Naive thymus-derived CD8-positive, alpha-beta T cell (primary cell): ENCODE measurements around the gene PRELID1. TPM values are rescaled to one million over a fixed set of nuclear protein-coding genes. Genes with fewer than 3 reads are reported as not detected.

ENCODE experiments used
- ATAC-seq, 2 donors: fragments of 150-1000 bp; cut with Tn5 transposase in 1 of 2; sonication (Bioruptor Pico), chemical (Tn5 transposase) in 1 of 2; 1 replicate in 1 of 2; 2 replicates in 1 of 2; pipeline ENCODE4 v1.10.0; 2021; ENCODE audit warnings: mild to moderate bottlenecking in 2 of 2, moderate library complexity in 2 of 2
- POLR2A ChIA-PET: fragments of 350-600 bp; sonication (Branson Sonifier 250); formaldehyde crosslinking; loops from one replicate; lab custom pipeline; 2021; ENCODE audit warnings: antibody characterized with exemption; lab: Charles Lee
- DNase-seq, 10 donors: peaks; one replicate each; pipeline versions ENCODE4 v3.0.0 to v3.0.0-alpha.2; 2020 to 2022
- H3K27ac Mint-ChIP-seq, 10 donors: one replicate each; pipeline ENCODE4 v1.8.0; 2020 to 2022; ENCODE audit warnings: mild to moderate bottlenecking in 10 of 10, mixed read lengths in 10 of 10, moderate library complexity in 4 of 10, inconsistent platforms in 1 of 10
- H3K27me3 Mint-ChIP-seq, 5 donors: one replicate each; pipeline ENCODE4 v1.8.0; 2021 to 2022; ENCODE audit warnings: mixed read lengths in 5 of 5
- H3K36me3 Mint-ChIP-seq, 3 donors: one replicate each; pipeline ENCODE4 v1.8.0; 2020 to 2022; ENCODE audit warnings: mixed read lengths in 3 of 3, mild to moderate bottlenecking in 2 of 3, inconsistent platforms in 1 of 3
- H3K4me1 Mint-ChIP-seq, 4 donors: one replicate each; pipeline ENCODE4 v1.8.0; 2021 to 2022; ENCODE audit warnings: mixed read lengths in 4 of 4
- H3K4me3 Mint-ChIP-seq, 10 donors: one replicate each; pipeline ENCODE4 v1.8.0; 2020 to 2022; ENCODE audit warnings: mild to moderate bottlenecking in 10 of 10, mixed read lengths in 10 of 10, moderate library complexity in 6 of 10, inconsistent platforms in 1 of 10
- H3K9me3 Mint-ChIP-seq, 9 donors: one replicate each; pipeline ENCODE4 v1.8.0; 2020 to 2022; ENCODE audit warnings: mixed read lengths in 9 of 9, mild to moderate bottlenecking in 3 of 9, inconsistent platforms in 1 of 9, moderate library complexity in 1 of 9
- polyA plus RNA-seq, 3 donors: library from polyadenylated mRNA; unstranded; fragments of 300-500 nt; fragmentation: Illumina TruSeq; gene quantifications; one replicate each; pipeline ENCODE4 v1.2.3, GENCODE V29; 2021
- total RNA-seq, 8 experiments: library from RNA in 2 of 8; stranded (reverse) in 2 of 8; gene quantifications; one replicate each; pipeline ENCODE4 v1.2.3 and lab custom pipeline; 2021 to 2026

PRELID1 gene
- total and polyA plus RNA-seq, 5 experiments from 2014 or later: 54.2 to 204 (median 163) TPM

- Mint-ChIP-seq H3K36me3 (peaks cover 0 to 25% (median 7%) of the 10 kb centered on the region in 3 donors), H3K9me3 (no peaks in the 10 kb centered on the region), H3K27ac (peak overlapping the region in 5 of 10 donors; percentile 46 to 60 (median 53)), H3K4me1 (peaks cover 19 to 63% (median 46%) of the 10 kb centered on the region in 4 donors), H3K27me3 (peaks cover 0 to 4% (median 0%) of the 10 kb centered on the region in 5 donors), H3K4me3 (peak overlapping the region; percentile 26 to 75 (median 51))
- DNase-seq (peak; percentile 47 to 82 (median 67)), ATAC-seq (peak; percentile 26 to 35)
- POLR2A ChIA-PET: interaction anchor here (0.5 to 3.3 kb wide), 12 partner anchors 8 to 273 kb away, joined by 3 to 10 read pairs (median 6); partner anchors contain the start of genes LMAN2 and RGS14
These were observed 6.0 kb downstream of the PRELID1 start for GRCh38 chr5:177309351-177310191.

- peaks cover 0 to 4% (median 0%) of the 10 kb centered on the region in 5 donors for H3K27me3 Mint-ChIP-seq
- H3K36me3 Mint-ChIP-seq: peaks cover 0 to 17% (median 7%) of the 10 kb centered on the region in 3 donors
- peak overlapping the region in 6 of 10 donors; percentile 73 to 91 (median 83) for H3K4me3 Mint-ChIP-seq
- H3K27ac Mint-ChIP-seq: peak overlapping the region in 2 of 10 donors; percentile 46 to 82
- no peaks in the 10 kb centered on the region for H3K9me3 Mint-ChIP-seq
- peaks cover 15 to 55% (median 39%) of the 10 kb centered on the region in 4 donors for H3K4me1 Mint-ChIP-seq
- DNase-seq (no peak), ATAC-seq (no peak)
- POLR2A ChIA-PET: interaction anchor here (1.0 to 3.3 kb wide), 8 partner anchors 13 to 162 kb away, joined by 3 to 10 read pairs (median 7); partner anchors contain the start of genes LMAN2 and RGS14
These were observed 6.7 kb downstream of the PRELID1 start for GRCh38 chr5:177310332-177310731.

GRCh38 chr5:177310757-177311391 lies 7.3 kb downstream of the PRELID1 start:
- peaks cover 0 to 4% (median 0%) of the 10 kb centered on the region in 5 donors for H3K27me3 Mint-ChIP-seq

GRCh38 chr5:177311392-177311722 lies 7.8 kb downstream of the PRELID1 start:
- POLR2A ChIA-PET: interaction anchor here (1.0 to 3.3 kb wide), 5 partner anchors 9 to 92 kb away, joined by 3 to 14 read pairs (median 7); partner anchors contain the start of genes PRELID1 and RAB24
- DNase-seq (no peak), ATAC-seq (no peak)
- Mint-ChIP-seq H3K4me3 (peak overlapping the region; percentile 62 to 86 (median 70)), H3K4me1 (peaks cover 12 to 47% (median 29%) of the 10 kb centered on the region in 4 donors), H3K36me3 (peaks cover 0 to 7% (median 5%) of the 10 kb centered on the region in 3 donors), H3K27ac (peak overlapping the region in 1 of 10 donors; percentile 82), H3K27me3 (peaks cover 0 to 4% (median 0%) of the 10 kb centered on the region in 5 donors), H3K9me3 (no peaks in the 10 kb centered on the region)

More at GRCh38 chr5:177310757-177311391, 7.3 kb downstream of the PRELID1 start:
- ATAC-seq (no peak), DNase-seq (no peak)
- POLR2A ChIA-PET: interaction anchor here (1.0 to 3.3 kb wide), 7 partner anchors 9 to 161 kb away, joined by 3 to 14 read pairs (median 7); partner anchors contain the start of genes LMAN2, PRELID1, RAB24 and RGS14
- H3K36me3 Mint-ChIP-seq: peaks cover 0 to 12% (median 5%) of the 10 kb centered on the region in 3 donors
- H3K9me3 Mint-ChIP-seq: no peaks in the 10 kb centered on the region
- H3K4me3 Mint-ChIP-seq: peak overlapping the region; percentile 62 to 91 (median 83)
- H3K27ac Mint-ChIP-seq: peak overlapping the region in 7 of 10 donors; percentile 40 to 83 (median 56)
- peaks cover 13 to 50% (median 33%) of the 10 kb centered on the region in 4 donors for H3K4me1 Mint-ChIP-seq

GRCh38 chr5:177311723-177312648 lies 8.4 kb downstream of the PRELID1 start, which contains the start of gene MXD3:
TSS of gene MXD3 (minus strand) at chr5:177311898. CDS start at chr5:177311830, 68 bp downstream.
- ATAC-seq: peak; percentile 90 to 93
- Mint-ChIP-seq H3K36me3 (peaks cover 0 to under 1% (median 0%) of the 10 kb centered on the region in 3 donors), H3K4me3 (peak within 1 kb of the TSS; percentile 70 to 91 (median 84)), H3K27ac (peak within 1 kb of the TSS in 8 of 10 donors; percentile 43 to 83 (median 71)), H3K9me3 (no peaks in the 10 kb centered on the region), H3K4me1 (peaks cover 12 to 42% (median 27%) of the 10 kb centered on the region in 4 donors), H3K27me3 (peaks cover 0 to 4% (median 0%) of the 10 kb centered on the region in 5 donors)
- peak; percentile 86 to 97 (median 92) for DNase-seq
- POLR2A ChIA-PET: interaction anchor here (0.5 to 3.3 kb wide), 6 partner anchors 10 to 768 kb away, joined by 3 to 14 read pairs (median 7); partner anchors contain the start of genes PRELID1 and RAB24

GRCh38 chr5:177312649-177313181 lies 9.1 kb downstream of the PRELID1 start:
- H3K27ac Mint-ChIP-seq: peak overlapping the region in 4 of 10 donors; percentile 43 to 76 (median 57)
- DNase-seq (no peak), ATAC-seq (peak in 1 of 2 donors; percentile 24)
- H3K4me3 Mint-ChIP-seq: peak overlapping the region; percentile 58 to 87 (median 76)
- peaks cover 12 to 41% (median 27%) of the 10 kb centered on the region in 4 donors for H3K4me1 Mint-ChIP-seq
- POLR2A ChIA-PET: interaction anchor here (0.7 to 2.0 kb wide), 4 partner anchors 11 to 769 kb away, joined by 3 to 14 read pairs (median 7); partner anchors contain the start of genes PRELID1 and RAB24
- no peaks in the 10 kb centered on the region for H3K36me3 Mint-ChIP-seq
- H3K9me3 Mint-ChIP-seq: no peaks in the 10 kb centered on the region
- peaks cover 0 to 4% (median 0%) of the 10 kb centered on the region in 5 donors for H3K27me3 Mint-ChIP-seq

GRCh38 chr5:177313561-177314259 lies 10.1 kb downstream of the PRELID1 start:
- no peaks in the 10 kb centered on the region for H3K9me3 Mint-ChIP-seq
- ATAC-seq: no peak
- peaks cover 0 to 4% (median 0%) of the 10 kb centered on the region in 5 donors for H3K27me3 Mint-ChIP-seq

GRCh38 chr5:177314376-177315342 lies 11.1 kb downstream of the PRELID1 start:
- POLR2A ChIA-PET: interaction anchor here (2.2 kb wide), 1 partner anchor 141 kb away, joined by 5 read pairs; no protein-coding TSS in a partner anchor
- no peak for DNase-seq
- no peak for ATAC-seq
- peaks cover 0 to 4% (median 0%) of the 10 kb centered on the region in 5 donors for H3K27me3 Mint-ChIP-seq
- peaks cover 13 to 35% (median 31%) of the 10 kb centered on the region in 4 donors for H3K4me1 Mint-ChIP-seq
- peaks cover 0 to 4% (median 0%) of the 10 kb centered on the region in 3 donors for H3K36me3 Mint-ChIP-seq
- peak overlapping the region in 1 of 10 donors; percentile 47 for H3K4me3 Mint-ChIP-seq
- peak overlapping the region in 1 of 10 donors; percentile 41 for H3K27ac Mint-ChIP-seq
- no peaks in the 10 kb centered on the region for H3K9me3 Mint-ChIP-seq

More at GRCh38 chr5:177313561-177314259, 10.1 kb downstream of the PRELID1 start:
- Mint-ChIP-seq H3K4me1 (peaks cover 13 to 43% (median 32%) of the 10 kb centered on the region in 4 donors), H3K27ac (no peak overlapping the region), H3K36me3 (no peaks in the 10 kb centered on the region), H3K4me3 (no peak overlapping the region)
- DNase-seq: no peak
- POLR2A ChIA-PET: interaction anchor here (0.5 to 0.6 kb wide), 2 partner anchors 19 to 198 kb away, joined by 3 to 4 read pairs; no protein-coding TSS in a partner anchor

- Mint-ChIP-seq H3K27me3 (peaks cover 0 to 4% (median 0%) of the 10 kb centered on the region in 5 donors), H3K4me3 (no peak overlapping the region), H3K9me3 (no peaks in the 10 kb centered on the region), H3K4me1 (peaks cover 17 to 37% (median 34%) of the 10 kb centered on the region in 4 donors), H3K27ac (no peak overlapping the region), H3K36me3 (peaks cover 0 to 4% (median 0%) of the 10 kb centered on the region in 3 donors)
- POLR2A ChIA-PET: interaction anchor here (0.7 to 2.2 kb wide), 2 partner anchors 140 to 840 kb away, joined by 3 to 5 read pairs; no protein-coding TSS in a partner anchor
- ATAC-seq (no peak), DNase-seq (no peak)
These were observed 11.8 kb downstream of the PRELID1 start for GRCh38 chr5:177315411-177315810.
